Measurements from ENCODE around the gene DNAJB13.

The DNAJB13 gene

DNA sequence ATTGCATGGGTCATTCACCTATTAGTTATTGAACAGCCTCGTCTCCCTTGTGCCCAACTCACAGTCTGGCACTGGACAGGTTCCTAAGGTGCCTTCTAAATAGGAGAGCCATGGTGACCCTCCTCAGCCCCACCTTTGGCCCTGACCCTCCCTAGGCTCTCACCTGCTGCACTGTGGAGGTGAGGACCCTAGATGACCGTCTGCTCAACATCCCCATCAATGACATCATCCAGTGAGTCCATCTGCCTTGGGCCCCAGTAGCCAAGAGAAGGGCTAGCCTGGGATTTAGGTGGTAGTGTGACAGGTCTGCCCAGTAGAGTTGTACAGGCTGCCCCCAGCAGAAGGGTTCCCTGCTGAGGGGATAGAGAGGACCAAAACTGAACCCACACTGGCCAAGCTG lies 18.3 kb downstream of the DNAJB13 start:
- TF ChIP-seq PPARA (CRISPR knock-in tag; IDR thresholded peaks at IDR 0.05; ENCODE audit: borderline replicate concordance) (no peak), CSRNP3 (CRISPR knock-in tag; IDR thresholded peaks at IDR 0.05) (no peak), ZFP30 (CRISPR knock-in tag; IDR thresholded peaks at IDR 0.05) (no peak), TCF4 (CRISPR knock-in tag; IDR thresholded peaks at IDR 0.05; ENCODE audit: borderline replicate concordance) (no peak), ZNF70 (CRISPR knock-in tag; IDR thresholded peaks at IDR 0.05) (no peak), ZFP3 (CRISPR knock-in tag; IDR thresholded peaks at IDR 0.05) (no peak), ZNF8 (CRISPR knock-in tag; IDR thresholded peaks at IDR 0.05) (no peak), BACH2 (CRISPR knock-in tag; IDR thresholded peaks at IDR 0.05; ENCODE audit: borderline replicate concordance) (no peak), ISL1 (CRISPR knock-in tag; IDR thresholded peaks at IDR 0.05) (no peak), RARB (CRISPR knock-in tag; IDR thresholded peaks at IDR 0.05) (no peak), CREB5 (CRISPR knock-in tag; IDR thresholded peaks at IDR 0.05; ENCODE audit: low read depth) (no peak), CSDC2 (CRISPR knock-in tag; IDR thresholded peaks at IDR 0.05) (no peak), ESRRG (CRISPR knock-in tag; IDR thresholded peaks at IDR 0.05) (no peak), PATZ1 (CRISPR knock-in tag; IDR thresholded peaks at IDR 0.05; ENCODE audit: borderline replicate concordance) (no peak), ARNTL (CRISPR knock-in tag; IDR thresholded peaks at IDR 0.05; ENCODE audit: borderline replicate concordance, low read depth) (no peak), GLIS3 (CRISPR knock-in tag; IDR thresholded peaks at IDR 0.05) (no peak), ZNF565 (CRISPR knock-in tag; conservative IDR thresholded peaks at IDR 0.05; ENCODE audit: low read depth) (no peak)
- ATAC-seq, result no peak

GRCh38 chr11:73969991-73970800 lies 19.4 kb downstream of the DNAJB13 start:
- ATAC-seq, result peak; percentile 6; the same call in 2 of the 3 replicates
- TF ChIP-seq CSRNP3 (CRISPR knock-in tag; IDR thresholded peaks at IDR 0.05), result no peak

- no peak; the same call in 2 of the 3 replicates for ATAC-seq
- TF ChIP-seq RARB (CRISPR knock-in tag; IDR thresholded peaks at IDR 0.05), result no peak
- no peak for TF ChIP-seq PATZ1 (CRISPR knock-in tag; IDR thresholded peaks at IDR 0.05; ENCODE audit: borderline replicate concordance)
- no peak for TF ChIP-seq TCF4 (CRISPR knock-in tag; IDR thresholded peaks at IDR 0.05; ENCODE audit: borderline replicate concordance)
- TF ChIP-seq SNAI2 (CRISPR knock-in tag; IDR thresholded peaks at IDR 0.05), result no peak
- TF ChIP-seq CREB5 (CRISPR knock-in tag; IDR thresholded peaks at IDR 0.05; ENCODE audit: low read depth), result no peak
- TF ChIP-seq ZFP30 (CRISPR knock-in tag; IDR thresholded peaks at IDR 0.05), result no peak
- no peak for TF ChIP-seq ZC3H10 (CRISPR knock-in tag; IDR thresholded peaks at IDR 0.05)
- TF ChIP-seq, protein P1, sequence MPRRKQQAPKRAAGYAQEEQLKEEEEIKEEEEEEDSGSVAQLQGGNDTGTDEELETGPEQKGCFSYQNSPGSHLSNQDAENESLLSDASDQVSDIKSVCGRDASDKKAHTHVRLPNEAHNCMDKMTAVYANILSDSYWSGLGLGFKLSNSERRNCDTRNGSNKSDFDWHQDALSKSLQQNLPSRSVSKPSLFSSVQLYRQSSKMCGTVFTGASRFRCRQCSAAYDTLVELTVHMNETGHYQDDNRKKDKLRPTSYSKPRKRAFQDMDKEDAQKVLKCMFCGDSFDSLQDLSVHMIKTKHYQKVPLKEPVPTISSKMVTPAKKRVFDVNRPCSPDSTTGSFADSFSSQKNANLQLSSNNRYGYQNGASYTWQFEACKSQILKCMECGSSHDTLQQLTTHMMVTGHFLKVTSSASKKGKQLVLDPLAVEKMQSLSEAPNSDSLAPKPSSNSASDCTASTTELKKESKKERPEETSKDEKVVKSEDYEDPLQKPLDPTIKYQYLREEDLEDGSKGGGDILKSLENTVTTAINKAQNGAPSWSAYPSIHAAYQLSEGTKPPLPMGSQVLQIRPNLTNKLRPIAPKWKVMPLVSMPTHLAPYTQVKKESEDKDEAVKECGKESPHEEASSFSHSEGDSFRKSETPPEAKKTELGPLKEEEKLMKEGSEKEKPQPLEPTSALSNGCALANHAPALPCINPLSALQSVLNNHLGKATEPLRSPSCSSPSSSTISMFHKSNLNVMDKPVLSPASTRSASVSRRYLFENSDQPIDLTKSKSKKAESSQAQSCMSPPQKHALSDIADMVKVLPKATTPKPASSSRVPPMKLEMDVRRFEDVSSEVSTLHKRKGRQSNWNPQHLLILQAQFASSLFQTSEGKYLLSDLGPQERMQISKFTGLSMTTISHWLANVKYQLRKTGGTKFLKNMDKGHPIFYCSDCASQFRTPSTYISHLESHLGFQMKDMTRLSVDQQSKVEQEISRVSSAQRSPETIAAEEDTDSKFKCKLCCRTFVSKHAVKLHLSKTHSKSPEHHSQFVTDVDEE (CRISPR knock-in tag; IDR thresholded peaks at IDR 0.05), result no peak
- no peak for TF ChIP-seq PPARA (CRISPR knock-in tag; IDR thresholded peaks at IDR 0.05; ENCODE audit: borderline replicate concordance)
- no peak for TF ChIP-seq GLIS3 (CRISPR knock-in tag; IDR thresholded peaks at IDR 0.05)
- no peak for TF ChIP-seq ZNF565 (CRISPR knock-in tag; conservative IDR thresholded peaks at IDR 0.05; ENCODE audit: low read depth)
- TF ChIP-seq, protein P2, sequence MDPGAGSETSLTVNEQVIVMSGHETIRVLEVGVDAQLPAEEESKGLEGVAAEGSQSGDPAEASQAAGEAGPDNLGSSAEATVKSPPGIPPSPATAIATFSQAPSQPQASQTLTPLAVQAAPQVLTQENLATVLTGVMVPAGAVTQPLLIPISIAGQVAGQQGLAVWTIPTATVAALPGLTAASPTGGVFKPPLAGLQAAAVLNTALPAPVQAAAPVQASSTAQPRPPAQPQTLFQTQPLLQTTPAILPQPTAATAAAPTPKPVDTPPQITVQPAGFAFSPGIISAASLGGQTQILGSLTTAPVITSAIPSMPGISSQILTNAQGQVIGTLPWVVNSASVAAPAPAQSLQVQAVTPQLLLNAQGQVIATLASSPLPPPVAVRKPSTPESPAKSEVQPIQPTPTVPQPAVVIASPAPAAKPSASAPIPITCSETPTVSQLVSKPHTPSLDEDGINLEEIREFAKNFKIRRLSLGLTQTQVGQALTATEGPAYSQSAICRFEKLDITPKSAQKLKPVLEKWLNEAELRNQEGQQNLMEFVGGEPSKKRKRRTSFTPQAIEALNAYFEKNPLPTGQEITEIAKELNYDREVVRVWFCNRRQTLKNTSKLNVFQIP (CRISPR knock-in tag; IDR thresholded peaks at IDR 0.05; ENCODE audit: borderline replicate concordance, low read depth), result no peak
- TF ChIP-seq ZNF8 (CRISPR knock-in tag; IDR thresholded peaks at IDR 0.05), result no peak
- no peak for TF ChIP-seq ZFP3 (CRISPR knock-in tag; IDR thresholded peaks at IDR 0.05)
- TF ChIP-seq OSR1 (CRISPR knock-in tag; IDR thresholded peaks at IDR 0.05), result no peak
- TF ChIP-seq ISL1 (CRISPR knock-in tag; IDR thresholded peaks at IDR 0.05), result no peak
Observed at GRCh38 chr11:73971175-73971719, 20.4 kb downstream of the DNAJB13 start.

All from SK-N-SH treated with all-trans-retinoic acid at 6 μM for 48 hours (cell line).